Retina (tissue), 1 donor: ENCODE results near the gene LMBR1.
"Not testable (repeated sequence)": the region's sequence is repeated elsewhere in the genome, so short reads cannot be mapped to it uniquely, and the experiment has no call there.

Experiments
- DNase-seq: peaks from one replicate; pipeline ENCODE4 v3.0.0-alpha.2; 2016

Gene LMBR1

GRCh38 chr7:156845379-156846101, 47.4 kb downstream of the LMBR1 start:
- no peak for DNase-seq

DNA sequence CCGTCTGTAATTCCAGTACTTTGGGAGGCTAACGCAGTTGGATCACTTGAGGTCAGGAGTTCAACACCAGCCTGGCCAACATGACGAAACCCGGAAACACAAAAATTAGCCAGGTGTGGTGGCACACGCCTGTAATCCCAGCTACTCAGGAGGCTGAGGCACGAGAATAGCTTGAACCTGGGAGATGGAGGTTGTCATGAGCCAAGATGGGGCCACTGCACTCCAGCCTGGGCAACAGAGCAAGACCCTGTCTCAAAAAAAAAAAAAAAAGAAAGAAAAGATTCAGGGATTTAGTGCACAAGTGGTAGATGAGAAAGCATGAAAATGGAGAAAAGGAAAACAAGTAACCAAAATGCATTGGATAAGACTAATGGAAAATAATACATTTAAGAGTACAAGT, 49.4 kb downstream of the LMBR1 start:
- DNase-seq: not testable (repeated sequence)

GRCh38 chr7:156843157-156843556, 49.8 kb downstream of the LMBR1 start:
- DNase-seq: no peak

DNA sequence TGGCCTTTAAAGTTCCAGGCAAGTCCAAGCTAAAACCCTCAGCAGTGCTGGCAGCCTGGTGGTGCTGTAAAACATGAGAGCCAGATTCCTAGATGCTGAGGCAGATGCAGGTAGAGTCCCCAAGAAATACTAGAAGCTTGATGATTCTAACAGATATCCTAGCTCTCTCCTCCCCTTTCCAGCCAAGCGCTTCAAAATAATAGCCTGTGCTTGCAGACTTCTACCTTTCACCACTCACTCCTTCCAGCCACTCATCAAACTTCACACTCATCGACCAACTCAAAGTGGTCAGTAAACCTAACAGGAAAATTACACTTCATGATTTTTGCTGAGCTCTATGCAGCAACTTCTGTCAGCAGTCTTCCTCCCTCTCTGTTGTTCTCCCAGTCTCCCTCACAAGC, 50.2 kb downstream of the LMBR1 start:
- DNase-seq: no peak

GRCh38 chr7:156842317-156842716, 50.7 kb downstream of the LMBR1 start:
- DNase-seq: no peak

DNA sequence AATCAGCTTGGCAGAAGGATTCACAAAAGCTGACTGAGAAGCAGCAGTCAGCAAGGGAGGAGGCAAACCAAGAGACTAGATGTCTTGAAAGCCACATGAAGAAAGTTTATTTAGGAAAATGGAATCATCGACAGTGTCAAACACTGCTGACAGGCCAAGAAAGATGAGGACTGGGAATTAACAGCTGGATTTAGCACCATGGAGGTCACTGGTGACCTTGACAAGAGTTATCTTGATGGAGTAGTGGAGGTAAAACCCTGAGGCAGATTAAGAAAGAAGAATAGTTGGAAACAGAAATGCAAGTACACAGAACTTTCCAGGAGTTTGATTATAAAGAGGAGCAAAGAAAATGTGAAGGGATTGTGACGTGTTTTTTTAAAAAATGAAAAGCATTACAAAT, 51.5 kb downstream of the LMBR1 start:
- no peak for DNase-seq

DNA sequence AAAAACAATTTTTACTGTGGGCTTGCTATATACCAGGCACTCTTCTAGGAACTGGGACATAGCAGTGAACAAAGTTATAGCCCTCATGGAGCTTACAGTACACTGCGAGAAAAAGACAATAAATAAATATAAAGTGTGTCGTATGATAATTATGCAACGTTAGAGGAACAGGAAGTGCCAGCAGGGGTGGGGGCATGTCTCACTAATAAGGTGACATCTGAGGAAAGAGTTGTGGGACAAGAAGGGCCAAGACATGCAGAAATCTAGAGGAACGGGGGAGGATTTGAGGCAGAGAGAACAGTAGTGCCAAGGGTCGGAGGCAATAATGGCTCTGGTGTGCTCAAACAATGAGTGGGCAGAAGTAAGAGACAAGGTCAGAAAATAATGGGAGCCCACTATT, 52.8 kb downstream of the LMBR1 start:
- no peak for DNase-seq

DNA sequence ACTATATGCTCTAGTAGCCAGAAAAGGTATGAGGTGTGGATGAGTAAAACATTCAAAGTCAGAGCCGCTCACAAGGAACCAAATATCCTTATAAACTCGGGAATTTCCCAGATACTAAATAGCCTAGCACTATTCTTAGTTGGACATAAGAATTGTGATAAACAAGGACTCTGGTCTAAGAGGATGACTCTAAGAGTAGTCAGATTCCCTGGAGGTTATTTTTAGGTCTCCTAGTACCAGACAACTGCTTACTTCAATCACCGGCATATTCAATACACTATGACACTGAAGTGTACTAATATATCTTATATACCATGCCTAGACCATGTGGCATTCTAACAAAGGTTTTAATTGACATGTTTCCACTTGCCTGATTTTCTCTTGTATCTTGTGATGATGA, 56.5 kb downstream of the LMBR1 start:
- DNase-seq: no peak

DNA sequence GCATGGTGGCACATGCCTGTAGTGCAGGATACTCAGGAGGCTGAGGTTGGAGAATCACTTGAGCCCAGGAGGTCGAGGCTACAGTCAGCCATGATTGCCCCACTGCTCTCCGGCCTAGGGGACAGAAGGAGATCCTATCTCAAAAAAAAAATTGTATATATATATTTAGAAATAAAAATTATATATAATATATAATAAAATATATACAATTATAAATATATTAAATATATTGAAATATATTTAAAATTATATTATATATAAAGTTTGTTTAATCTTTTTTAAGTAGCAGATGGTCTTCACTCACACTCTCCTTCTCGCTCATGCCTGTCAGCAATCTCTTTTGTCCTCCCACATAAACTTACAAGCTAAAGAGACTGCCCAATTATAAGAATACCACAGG, 58.5 kb downstream of the LMBR1 start:
- no peak for DNase-seq

DNA sequence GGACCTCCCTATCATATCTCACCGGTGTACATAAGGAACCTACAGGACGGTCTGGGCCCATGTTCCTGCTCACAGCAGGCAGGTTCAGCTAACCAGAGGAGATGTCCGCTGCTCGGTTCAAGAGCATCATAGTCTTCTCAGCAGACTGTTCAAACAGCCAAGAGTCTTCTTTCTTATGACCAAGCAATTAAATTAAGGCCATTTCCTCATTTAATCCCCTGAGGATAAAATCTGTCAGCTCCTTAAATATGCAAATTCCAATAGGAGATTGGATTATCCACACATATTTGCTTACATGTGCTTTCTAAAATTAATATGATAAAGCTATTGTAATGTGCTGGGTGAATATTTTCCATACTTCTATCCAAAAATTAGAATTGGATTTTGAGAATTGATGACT, 59.7 kb downstream of the LMBR1 start:
- DNase-seq: no peak

DNA sequence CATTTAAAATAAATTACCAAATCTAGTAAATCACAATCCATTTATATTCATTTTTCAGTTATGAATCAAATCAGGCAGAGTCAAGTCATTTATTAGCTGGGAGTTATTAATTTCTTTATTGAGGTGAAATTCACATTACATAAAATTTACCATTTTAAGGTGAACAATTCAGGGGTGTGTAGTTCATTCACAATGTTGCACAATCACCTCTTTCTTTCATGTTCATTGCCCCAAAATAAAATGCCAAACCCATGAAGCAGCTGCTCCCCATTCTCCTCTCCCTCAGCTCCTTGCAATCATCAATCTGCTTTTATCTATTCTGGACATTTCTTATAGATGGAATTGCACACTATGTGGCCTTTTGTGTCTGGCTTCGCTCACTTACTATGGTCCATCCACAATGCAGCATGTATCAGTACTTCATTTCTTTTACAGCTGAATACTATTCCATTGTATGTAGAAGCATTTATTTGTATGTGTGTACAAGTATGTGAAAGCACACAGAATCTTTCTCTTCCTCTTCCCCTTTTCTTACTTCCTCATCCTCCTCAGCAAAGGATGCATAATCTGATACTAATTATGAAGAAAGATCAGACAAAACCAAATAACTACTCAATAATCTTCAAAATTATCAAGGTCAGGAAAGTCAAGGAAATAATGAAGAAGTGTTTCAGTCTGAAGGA, 60.6 kb downstream of the LMBR1 start:
- no peak for DNase-seq

GRCh38 chr7:156829669-156830336, 63.2 kb downstream of the LMBR1 start:
- no peak for DNase-seq

DNA sequence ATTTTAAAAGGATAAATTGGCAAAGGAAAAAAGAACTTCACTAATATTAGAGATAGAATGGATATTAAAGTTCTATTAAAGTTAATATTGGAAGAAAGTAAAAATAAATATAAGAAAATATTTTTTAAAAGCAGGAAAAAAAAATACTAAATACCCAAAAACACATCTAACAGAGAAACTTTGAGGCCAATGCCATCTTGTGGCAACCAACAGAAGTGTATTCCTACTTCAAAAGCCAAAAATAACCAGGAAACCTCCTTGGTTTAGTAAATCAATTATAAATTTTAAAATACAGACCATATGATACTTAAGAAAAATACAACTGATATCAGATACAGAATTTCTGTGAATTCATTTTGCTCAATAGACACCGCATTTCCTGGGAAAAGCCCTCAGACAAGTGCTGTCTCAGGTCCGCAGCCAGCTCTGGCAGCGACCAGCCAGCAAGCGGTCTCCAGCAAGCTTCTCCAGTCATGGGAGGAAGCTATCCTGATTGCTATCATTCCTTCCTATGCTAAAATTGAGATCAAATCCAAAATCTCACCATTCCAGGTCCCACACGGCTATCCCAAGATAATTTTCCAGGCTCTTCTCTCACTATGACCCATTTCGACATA, 65.3 kb downstream of the LMBR1 start:
- DNase-seq: no peak

DNA sequence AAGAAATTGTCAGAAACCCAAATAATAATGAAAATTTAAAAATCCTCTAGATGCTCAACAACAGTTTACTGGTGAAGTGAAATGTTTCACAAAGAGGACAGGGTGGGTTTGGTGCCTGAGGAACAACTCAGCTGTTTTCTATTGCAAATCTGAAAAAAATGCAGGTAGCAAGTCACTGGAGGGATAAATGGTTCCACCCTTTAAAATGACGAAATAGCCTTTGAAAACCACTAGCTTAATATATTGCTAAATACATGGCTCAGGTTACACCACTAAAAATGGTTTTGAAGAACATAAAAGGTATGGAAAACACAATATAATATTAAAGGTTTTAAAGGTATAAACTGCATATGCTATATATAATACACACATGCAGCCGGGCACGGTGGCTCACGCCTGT, 69.5 kb downstream of the LMBR1 start:
- no peak for DNase-seq

- no peak for DNase-seq
These were observed 72.4 kb downstream of the LMBR1 start for GRCh38 chr7:156820445-156821063.

- no peak for DNase-seq
These were observed 73.2 kb downstream of the LMBR1 start for GRCh38 chr7:156819733-156820295.

- DNase-seq: no peak
These were observed 74.8 kb downstream of the LMBR1 start for GRCh38 chr7:156818133-156818532.

DNA sequence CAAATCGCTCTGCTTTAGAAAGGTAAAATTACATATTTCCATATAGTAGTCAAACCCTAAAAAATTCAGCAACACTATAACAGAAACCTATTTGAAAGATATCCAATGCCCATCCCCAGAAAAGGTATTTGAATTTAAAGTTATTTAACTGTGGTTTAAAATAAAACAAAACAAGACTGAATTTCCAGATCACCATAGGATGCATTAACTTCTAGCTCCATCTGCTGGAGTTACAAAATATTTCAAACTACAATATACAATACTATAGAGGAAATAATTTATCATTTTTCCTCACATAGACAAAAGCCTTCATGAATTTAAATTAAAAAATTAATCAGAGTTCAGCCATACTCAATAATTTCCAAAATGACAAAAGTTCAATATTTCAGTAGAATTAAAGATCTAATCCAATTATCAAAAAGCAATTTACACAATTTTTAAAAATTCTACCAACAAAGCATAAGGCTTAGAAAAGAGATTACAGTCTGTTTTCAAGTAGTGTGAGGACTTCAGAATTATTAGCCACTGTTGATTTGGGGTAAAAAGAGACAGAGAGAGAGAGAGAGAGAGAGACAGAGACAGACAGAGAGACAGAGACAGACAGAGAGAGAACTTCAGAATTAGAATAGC, 75.9 kb downstream of the LMBR1 start:
- DNase-seq: no peak

DNA sequence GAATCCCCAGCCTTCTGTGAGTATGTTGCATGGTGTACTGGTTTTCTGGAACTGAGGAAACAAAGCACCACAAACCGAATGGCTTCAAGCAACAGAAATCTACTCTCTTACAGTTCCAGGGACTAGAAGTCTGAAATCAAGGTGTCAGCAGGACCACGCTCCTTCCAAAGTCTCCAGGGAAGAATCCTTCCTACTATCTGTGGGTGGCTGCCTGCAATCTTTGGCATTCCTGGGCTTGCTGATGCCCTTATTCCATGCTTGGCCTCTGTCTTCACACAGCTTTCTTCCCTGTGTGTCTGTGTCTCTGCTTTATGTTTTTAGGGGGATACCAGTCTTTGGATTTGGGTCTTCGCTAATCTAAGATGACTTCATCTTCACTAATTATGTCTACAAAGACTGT, 81.3 kb downstream of the LMBR1 start:
- DNase-seq: no peak

DNA sequence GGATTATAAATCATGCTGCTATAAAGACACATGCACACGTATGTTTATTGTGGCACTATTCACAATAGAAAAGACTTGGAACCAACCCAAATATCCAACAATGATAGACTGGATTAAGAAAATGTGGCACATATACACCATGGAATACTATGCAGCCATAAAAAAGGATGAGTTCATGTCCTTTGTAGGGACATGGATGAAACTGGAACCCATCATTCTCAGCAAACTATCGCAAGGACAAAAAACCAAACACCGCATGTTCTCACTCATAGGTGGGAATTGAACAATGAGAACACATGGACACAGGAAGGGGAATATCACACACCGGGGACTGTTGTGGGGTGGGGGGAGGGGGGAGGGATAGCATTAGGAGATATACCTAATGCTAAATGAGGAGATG, 89.3 kb downstream of the LMBR1 start:
- DNase-seq: not testable (repeated sequence)

- no peak for DNase-seq
These were observed 90.8 kb downstream of the LMBR1 start for GRCh38 chr7:156802214-156802613.

DNA sequence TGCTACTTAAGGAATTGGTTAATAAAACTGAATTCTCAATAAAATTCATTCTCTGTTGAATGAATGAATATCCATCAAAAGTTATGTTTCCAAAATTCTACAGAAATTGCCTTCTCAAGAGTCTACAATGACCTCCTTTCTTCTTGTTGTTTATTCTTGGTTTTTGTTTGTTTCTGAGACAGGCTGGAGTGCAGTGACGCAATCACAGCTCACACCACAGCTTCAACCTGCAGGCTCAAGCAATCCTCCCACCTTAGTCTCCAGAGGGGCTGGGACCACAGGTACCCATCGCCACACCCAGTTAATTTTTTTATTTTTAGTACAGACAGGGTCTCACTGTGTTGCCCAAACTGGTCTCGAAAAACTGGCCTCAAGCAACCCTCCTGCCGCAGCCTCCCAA, 97.6 kb downstream of the LMBR1 start:
- no peak for DNase-seq
